Thyroid gland (tissue), 4 donors: ENCODE results near the gene ANKRD11. TPM values are rescaled to one million over a fixed set of nuclear protein-coding genes. Genes with fewer than 3 reads are reported as not detected.

Experiments
- DNase-seq, 2 donors: peaks; one replicate each; pipeline ENCODE4 v3.0.0-alpha.2; 2019
- H3K27ac ChIP-seq, 3 donors: fragments of 200-600 bp; sonication (generic); 1 replicate in 2 of 3; 2 replicates in 1 of 3; pipeline ENCODE4 v1.5.1; 2016 to 2019; ENCODE audit warnings: mild to moderate bottlenecking in 1 of 3, moderate library complexity in 1 of 3
- H3K27me3 ChIP-seq: fragments of 200-600 bp; sonication (generic); one replicate; pipeline ENCODE4 v1.5.1; 2019
- H3K36me3 ChIP-seq, 2 donors: fragments of 200-600 bp; sonication (generic); one replicate each; pipeline ENCODE4 v1.5.1; 2016 to 2019
- H3K4me1 ChIP-seq, 2 donors: fragments of 200-600 bp; sonication (generic); one replicate each; pipeline ENCODE4 v1.5.1; 2017 to 2019
- H3K4me3 ChIP-seq, 3 donors: fragments of 200-600 bp; sonication (generic); replicated peaks in 1 of 3; 1 replicate in 2 of 3; 2 replicates in 1 of 3; pipeline ENCODE4 v1.5.1; 2016; ENCODE audit warnings: mild to moderate bottlenecking in 1 of 3
- H3K9me3 ChIP-seq: fragments of 200-600 bp; sonication (generic); one replicate; pipeline ENCODE4 v1.5.1; 2017
- CTCF ChIP-seq, 6 experiments: fragments of 200-600 bp in 3 of 6; fragments of 450-650 bp in 3 of 6; sonication (generic) in 3 of 6; IDR thresholded peaks; one replicate each; pipeline ENCODE4 v1.5.1; 2016 to 2019; ENCODE audit warnings: antibody characterized with exemption in 6 of 6, mild to moderate bottlenecking in 2 of 6, inconsistent platforms in 1 of 6, moderate library complexity in 1 of 6
- POLR2A ChIP-seq, 2 donors: fragments of 450-650 bp; IDR thresholded peaks; one replicate each; pipeline ENCODE4 v1.6.1; 2017; ENCODE audit warnings: antibody characterized with exemption in 2 of 2, mild to moderate bottlenecking in 2 of 2, moderate library complexity in 1 of 2
- WGBS, 2 donors: methylation state at CpG; one replicate each; pipeline ENCODE4 v1.1.5; 2017; 5-methylcytosine and 5-hydroxymethylcytosine counted together
- intact Hi-C: fragments of 100-400 bp; cut with DNase I; formaldehyde crosslinking; loops from one replicate; pipeline ENCODE4 v1.15.1; 2023
- total RNA-seq, 4 donors: library from RNA; depleted of rRNA; stranded (reverse); fragments of >200 nt; gene quantifications; one replicate each; pipeline ENCODE4 v1.2.3, GENCODE V29; 2016

ANKRD11 gene
- total RNA-seq, 4 donors from 2014 or later: 62.1 to 90.4 (median 75.0) TPM

DNA sequence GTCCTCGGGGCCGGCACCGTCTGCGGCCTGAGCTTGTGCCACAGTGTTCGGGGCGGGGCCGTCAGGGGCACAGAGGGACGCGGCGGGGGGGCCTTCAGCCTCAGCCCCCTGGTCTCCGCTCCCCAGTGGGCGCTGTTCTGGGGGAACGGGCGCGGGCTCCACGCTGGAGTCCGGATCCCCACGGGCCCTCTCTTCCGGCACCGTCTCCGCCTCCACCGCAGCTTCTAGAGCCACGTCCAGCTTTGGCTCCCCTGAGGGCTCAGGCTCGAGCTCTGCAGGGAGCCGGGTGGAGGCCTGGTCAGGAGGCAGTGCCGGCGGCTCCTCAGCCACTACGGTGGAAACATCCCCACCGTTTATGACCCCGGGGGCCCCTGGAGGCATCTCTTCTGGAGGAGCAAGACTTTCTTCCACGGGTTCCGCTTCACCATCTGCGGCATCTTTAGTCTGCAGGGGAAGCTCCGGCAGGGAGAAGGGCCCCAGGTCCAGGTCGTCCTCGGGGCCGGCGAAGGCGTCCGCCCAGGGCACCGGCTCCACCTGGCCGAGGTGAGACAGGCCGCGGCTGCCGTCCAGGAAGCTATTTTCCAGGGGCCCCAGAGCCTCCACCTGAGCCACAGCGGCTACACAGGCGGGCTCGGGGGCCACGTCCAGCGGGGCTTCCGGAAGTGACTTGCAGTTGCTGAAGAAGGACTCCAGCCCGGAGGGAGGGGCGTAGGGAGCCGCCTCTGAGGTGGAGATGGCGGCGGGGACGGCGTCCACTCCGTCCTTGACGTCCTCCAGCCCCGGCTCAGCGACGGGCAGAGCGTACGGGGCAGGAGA is 210.5 kb downstream of the ANKRD11 start:
- intact Hi-C loops: no loop called here

DNA sequence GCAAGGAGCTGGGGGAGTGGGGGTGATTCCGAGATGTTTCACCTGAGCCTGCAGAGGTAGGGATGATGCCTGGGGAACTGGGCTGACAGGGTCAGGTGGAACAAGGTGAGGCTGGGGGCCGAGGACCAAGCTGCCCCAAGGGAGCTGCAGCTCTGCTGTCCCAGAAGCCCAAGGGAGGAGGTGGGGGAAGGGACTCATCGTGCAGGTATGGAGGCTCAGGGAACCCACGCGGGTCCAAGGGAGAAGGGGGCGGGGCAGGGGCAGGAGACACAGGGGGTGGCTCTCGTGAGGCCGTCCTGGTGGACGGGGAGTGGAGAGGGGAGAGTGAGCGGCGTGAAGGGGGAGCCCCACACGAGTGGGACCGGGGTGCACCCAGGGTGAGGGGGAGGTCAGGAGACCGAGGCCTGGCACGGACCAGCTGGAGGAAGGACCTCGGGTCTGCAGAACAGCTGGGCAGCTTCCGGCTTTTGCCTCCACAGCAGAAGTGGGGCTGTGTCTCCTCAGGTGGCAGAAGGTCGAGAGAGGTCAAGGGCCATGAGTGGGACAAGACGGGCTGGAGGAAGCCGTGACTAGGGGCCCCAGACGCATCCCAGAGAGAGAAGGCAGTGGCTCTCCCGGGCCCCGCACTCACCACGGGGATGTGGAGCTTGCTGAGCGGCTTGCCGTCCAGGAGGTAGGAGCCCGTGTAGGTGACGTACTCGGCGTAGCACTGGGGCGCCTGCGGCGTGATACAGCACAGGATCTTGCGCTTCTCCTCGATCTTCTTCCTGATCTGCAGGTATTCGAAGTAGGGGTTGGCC is 211.7 kb downstream of the ANKRD11 start:
- Histone ChIP-seq H3K4me1 (no peaks in the 10 kb centered on the region), H3K4me3 (no peak overlapping the region), H3K27ac (no peak overlapping the region), H3K9me3 (no peaks in the 10 kb centered on the region), H3K27me3 (no peaks in the 10 kb centered on the region), H3K36me3 (peaks cover 36 to 56% of the 10 kb centered on the region in 2 donors)
- TF ChIP-seq CTCF (IDR thresholded peaks at IDR 0.05) (no peak), POLR2A (IDR thresholded peaks at IDR 0.05) (no peak)
- 90 to 94% methylated on average over 32 to 36 of the region's 36 CpGs for WGBS, 2 donors
- no peak for DNase-seq
- intact Hi-C loops: no loop called here

More for the DNA sequence above, 210.5 kb downstream of the ANKRD11 start:
- DNase-seq: no peak
- Histone ChIP-seq H3K9me3 (no peaks in the 10 kb centered on the region), H3K27me3 (no peaks in the 10 kb centered on the region), H3K4me3 (no peak overlapping the region), H3K36me3 (peaks cover 31 to 52% of the 10 kb centered on the region in 2 donors), H3K27ac (no peak overlapping the region), H3K4me1 (no peaks in the 10 kb centered on the region)
- 95 to 98% methylated on average over 15 to 60 of the region's 65 CpGs for WGBS, 2 donors
- TF ChIP-seq CTCF (IDR thresholded peaks at IDR 0.05): no peak
- TF ChIP-seq POLR2A (IDR thresholded peaks at IDR 0.05): no peak

DNA sequence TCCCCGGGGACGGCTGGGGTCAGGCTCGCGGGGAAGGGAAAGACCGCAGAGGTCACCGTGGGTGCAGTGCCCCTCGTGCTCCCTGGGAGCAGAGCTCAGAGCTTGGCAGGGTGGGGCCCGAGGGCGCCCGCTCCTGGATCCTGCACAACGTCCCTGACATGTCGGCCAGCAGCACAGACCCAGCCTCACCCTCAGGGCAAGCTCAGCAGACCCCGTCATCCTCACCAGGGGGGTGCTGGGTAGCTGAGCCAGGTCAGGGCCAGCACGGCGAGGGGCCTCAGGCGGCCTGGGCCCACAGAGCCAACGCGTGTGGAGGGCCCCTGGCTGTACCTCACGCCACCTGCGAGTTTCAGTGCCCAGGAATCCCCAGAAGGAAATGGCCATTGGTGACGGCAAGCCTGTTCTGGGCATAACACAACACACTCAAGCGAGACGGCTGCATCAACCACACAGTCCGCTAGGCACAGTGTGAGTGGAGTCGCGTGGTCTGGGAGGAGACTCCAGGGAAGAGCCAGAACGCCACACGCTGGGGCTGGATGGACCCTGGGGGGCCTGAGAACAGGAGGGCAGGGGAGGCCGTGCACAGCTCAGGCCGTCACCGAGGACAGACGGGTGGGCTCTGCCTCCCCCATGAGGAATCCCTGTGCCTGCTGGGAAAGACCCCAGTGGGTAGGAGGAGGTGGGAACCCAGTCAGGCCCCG is 212.6 kb downstream of the ANKRD11 start:
- Histone ChIP-seq H3K4me3 (no peak overlapping the region), H3K27me3 (no peaks in the 10 kb centered on the region), H3K9me3 (no peaks in the 10 kb centered on the region), H3K36me3 (peaks cover 38 to 62% of the 10 kb centered on the region in 2 donors), H3K4me1 (no peaks in the 10 kb centered on the region), H3K27ac (no peak overlapping the region)
- 88 to 93% methylated on average over 23 to 25 of the region's 33 CpGs for WGBS, 2 donors
- intact Hi-C loops: no loop called here
- DNase-seq: no peak
- TF ChIP-seq POLR2A (IDR thresholded peaks at IDR 0.05): no peak

GRCh38 chr16:89277049-89277448 is 213.3 kb downstream of the ANKRD11 start:
- intact Hi-C loops: no loop called here
- Histone ChIP-seq H3K36me3 (peaks cover 42 to 62% of the 10 kb centered on the region in 2 donors), H3K4me3 (no peak overlapping the region), H3K27me3 (no peaks in the 10 kb centered on the region), H3K27ac (no peak overlapping the region), H3K4me1 (no peaks in the 10 kb centered on the region), H3K9me3 (no peaks in the 10 kb centered on the region)
- 89 to 91% methylated on average over 8 to 9 of the region's 9 CpGs for WGBS, 2 donors
- DNase-seq: no peak
- no peak for TF ChIP-seq CTCF (IDR thresholded peaks at IDR 0.05)
- TF ChIP-seq POLR2A (IDR thresholded peaks at IDR 0.05): no peak
